Ishikawa (cell line): ENCODE measurements around the gene SH3PXD2A.

Experiments used
- CEBPB ChIP-seq: IDR thresholded peaks from 2 replicates; pipeline ENCODE4 v1.6.1; 2012
- CREB1 ChIP-seq: IDR thresholded peaks from 2 replicates; pipeline ENCODE4 v1.6.1; 2012; ENCODE audit warnings: low read depth
- EGR1 ChIP-seq: IDR thresholded peaks from 2 replicates; pipeline ENCODE4 v1.6.1; 2012
- EP300 ChIP-seq: IDR thresholded peaks from 2 replicates; pipeline ENCODE4 v1.6.1; 2012; ENCODE audit warnings: borderline replicate concordance
- FOXM1 ChIP-seq: IDR thresholded peaks from 2 replicates; pipeline ENCODE4 v1.6.1; 2012; ENCODE audit warnings: low read depth, borderline replicate concordance
- MAX ChIP-seq: IDR thresholded peaks from 2 replicates; pipeline ENCODE4 v1.6.1; 2012
- NFIC ChIP-seq: IDR thresholded peaks from 2 replicates; pipeline ENCODE4 v1.6.1; 2012
- RAD21 ChIP-seq: IDR thresholded peaks from 2 replicates; pipeline ENCODE4 v1.6.1; 2012; ENCODE audit warnings: low read depth
- REST ChIP-seq: IDR thresholded peaks from 2 replicates; pipeline ENCODE4 v1.6.1; 2012; ENCODE audit warnings: low read depth, mild to moderate bottlenecking
- TCF12 ChIP-seq: IDR thresholded peaks from 2 replicates; pipeline ENCODE4 v1.6.1; 2012; ENCODE audit warnings: low read depth
- USF1 ChIP-seq: IDR thresholded peaks from 2 replicates; pipeline ENCODE4 v1.6.1; 2012
- YY1 ChIP-seq: IDR thresholded peaks from 2 replicates; pipeline ENCODE4 v1.6.1; 2012; ENCODE audit warnings: low read depth
- ZBTB7A ChIP-seq: IDR thresholded peaks from 2 replicates; pipeline ENCODE4 v1.6.1; 2012; ENCODE audit warnings: low read depth

- TF ChIP-seq EP300: no peak
- TF ChIP-seq YY1: no peak
- no peak for TF ChIP-seq NFIC
- no peak for TF ChIP-seq TCF12
- TF ChIP-seq RAD21: no peak
- TF ChIP-seq MAX: no peak
- no peak for TF ChIP-seq FOXM1
- TF ChIP-seq USF1: no peak
- no peak for TF ChIP-seq EGR1
- TF ChIP-seq CREB1: no peak
- TF ChIP-seq REST: no peak
- TF ChIP-seq ZBTB7A: no peak
- no peak for TF ChIP-seq CEBPB
Observed at GRCh38 chr10:103762916-103763315, 92.5 kb downstream of the SH3PXD2A start.
